Posterior cingulate gyrus (tissue), 11 donors: ENCODE measurements around the gene NMNAT3.

Source experiments
- DNase-seq, 10 donors: peaks; one replicate each; pipeline versions ENCODE4 v3.0.0 to v3.0.0-alpha.2; 2020 to 2021; ENCODE audit warnings: mixed read lengths in 3 of 10
- intact Hi-C: fragments of 100-400 bp; cut with DNase I; formaldehyde crosslinking; loops from one replicate; pipeline ENCODE4 v1.15.1; 2023

Gene NMNAT3

GRCh38 chr3:139526146-139526545 lies 151.6 kb downstream of the NMNAT3 start:
- DNase-seq = peak in 1 of 10 donors; percentile 11
- intact Hi-C loops = no loop called here

- DNase-seq = peak in 1 of 10 donors; percentile 41
- intact Hi-C loops = loop anchor here (5.0 kb wide), 1 partner anchor 37 kb away; no protein-coding TSS in a partner anchor
These were observed 152.7 kb downstream of the NMNAT3 start for GRCh38 chr3:139524841-139525636.

GRCh38 chr3:139523718-139524117 lies 154.1 kb downstream of the NMNAT3 start:
- intact Hi-C loops = loop anchor here (5.0 kb wide), 1 partner anchor 39 kb away; no protein-coding TSS in a partner anchor
- DNase-seq = no peak

- no peak for DNase-seq
- intact Hi-C loops = loop anchor here (5.0 kb wide), 1 partner anchor 39 kb away; no protein-coding TSS in a partner anchor
These were observed 154.6 kb downstream of the NMNAT3 start for GRCh38 chr3:139523166-139523565.

- intact Hi-C loops = loop anchor here (5.0 kb wide), 1 partner anchor 40 kb away; no protein-coding TSS in a partner anchor
- DNase-seq = no peak
These were observed 155.4 kb downstream of the NMNAT3 start for GRCh38 chr3:139522421-139522820.

- intact Hi-C loops = loop anchor here (5.0 kb wide), 1 partner anchor 40 kb away; no protein-coding TSS in a partner anchor
- DNase-seq = no peak
These were observed 156.0 kb downstream of the NMNAT3 start for GRCh38 chr3:139521816-139522215.

- no peak for DNase-seq
- intact Hi-C loops = loop anchor here (5.0 kb wide), 1 partner anchor 41 kb away; no protein-coding TSS in a partner anchor
These were observed 156.6 kb downstream of the NMNAT3 start for GRCh38 chr3:139521144-139521543.

GRCh38 chr3:139519998-139520737 lies 157.6 kb downstream of the NMNAT3 start:
- peak in 1 of 10 donors; percentile 75 for DNase-seq
- intact Hi-C loops = loop anchor here (5.0 kb wide), 1 partner anchor 42 kb away; no protein-coding TSS in a partner anchor

- intact Hi-C loops = no loop called here
- DNase-seq = peak in 1 of 10 donors; percentile 71
These were observed 158.6 kb downstream of the NMNAT3 start for GRCh38 chr3:139518926-139519842.

- no peak for DNase-seq
- intact Hi-C loops = no loop called here
These were observed 159.5 kb downstream of the NMNAT3 start for GRCh38 chr3:139518306-139518705.

GRCh38 chr3:139517321-139518065 lies 160.3 kb downstream of the NMNAT3 start:
- DNase-seq = peak in 2 of 10 donors; percentile 35 to 74
- intact Hi-C loops = no loop called here

- no peak for DNase-seq
- intact Hi-C loops = no loop called here
These were observed 163.0 kb downstream of the NMNAT3 start for GRCh38 chr3:139514741-139515140.
